Right lobe of liver (tissue), 4 donors: ENCODE measurements around the gene ANP32D.
"Not testable (repeated sequence)": the region's sequence is repeated elsewhere in the genome, so short reads cannot be mapped to it uniquely, and the experiment has no call there.

Experiments
- POLR2A ChIP-seq: fragments of 450-650 bp; IDR thresholded peaks from one replicate; pipeline ENCODE4 v1.6.1; 2017; ENCODE audit warnings: antibody characterized with exemption, mild to moderate bottlenecking
- TF ChIP-seq, protein P1 (sequence below), 4 donors: fragments of 200-600 bp in 3 of 4; fragments of 450-650 bp in 1 of 4; IDR thresholded peaks; one replicate each; pipeline versions ENCODE4 v1.5.1 to v1.8.0; 2016 to 2022; ENCODE audit warnings: antibody characterized with exemption in 4 of 4, mild to moderate bottlenecking in 2 of 4
- donor health status: DM: no; HTN: no; CAD: no.
- donor health status: DM: no; HTN: no; CAD: no.
- donor health status: DM: no; HTN: yes; CAD: no.

DNA sequence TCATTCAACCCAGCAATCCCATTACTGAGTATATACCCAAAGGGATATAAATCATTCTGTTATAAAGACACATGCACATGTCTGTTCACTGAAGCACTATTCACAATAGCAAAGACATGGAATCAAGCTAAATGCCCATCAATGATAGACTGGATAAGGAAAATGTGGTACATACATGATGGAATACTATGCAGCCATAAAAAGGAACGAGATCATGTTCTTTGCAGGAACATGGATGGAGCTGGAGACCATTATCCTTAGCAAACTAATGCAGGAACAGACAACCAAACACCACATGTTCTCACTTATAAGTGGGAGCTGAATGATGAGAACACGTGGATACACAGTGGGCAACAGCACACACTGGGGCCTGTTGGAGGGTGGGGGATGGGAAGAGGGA, 19.4 kb upstream of the ANP32D start:
- TF ChIP-seq, protein P1, sequence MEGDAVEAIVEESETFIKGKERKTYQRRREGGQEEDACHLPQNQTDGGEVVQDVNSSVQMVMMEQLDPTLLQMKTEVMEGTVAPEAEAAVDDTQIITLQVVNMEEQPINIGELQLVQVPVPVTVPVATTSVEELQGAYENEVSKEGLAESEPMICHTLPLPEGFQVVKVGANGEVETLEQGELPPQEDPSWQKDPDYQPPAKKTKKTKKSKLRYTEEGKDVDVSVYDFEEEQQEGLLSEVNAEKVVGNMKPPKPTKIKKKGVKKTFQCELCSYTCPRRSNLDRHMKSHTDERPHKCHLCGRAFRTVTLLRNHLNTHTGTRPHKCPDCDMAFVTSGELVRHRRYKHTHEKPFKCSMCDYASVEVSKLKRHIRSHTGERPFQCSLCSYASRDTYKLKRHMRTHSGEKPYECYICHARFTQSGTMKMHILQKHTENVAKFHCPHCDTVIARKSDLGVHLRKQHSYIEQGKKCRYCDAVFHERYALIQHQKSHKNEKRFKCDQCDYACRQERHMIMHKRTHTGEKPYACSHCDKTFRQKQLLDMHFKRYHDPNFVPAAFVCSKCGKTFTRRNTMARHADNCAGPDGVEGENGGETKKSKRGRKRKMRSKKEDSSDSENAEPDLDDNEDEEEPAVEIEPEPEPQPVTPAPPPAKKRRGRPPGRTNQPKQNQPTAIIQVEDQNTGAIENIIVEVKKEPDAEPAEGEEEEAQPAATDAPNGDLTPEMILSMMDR (IDR thresholded peaks at IDR 0.05) = not testable (repeated sequence)
- TF ChIP-seq POLR2A = not testable (repeated sequence)
